DOHH2 (cell line): ENCODE measurements around the gene BRD3.

Experiments
- CTCF ChIP-seq: fragments of 200-600 bp; sonication (generic); IDR thresholded peaks from one replicate; pipeline ENCODE4 v1.5.1; 2014; ENCODE audit warnings: antibody characterized with exemption, mild to moderate bottlenecking, low read depth, low read length; ENCODE audit not compliant: poor library complexity, severe bottlenecking
- EZH2phosphoT487 ChIP-seq: fragments of 200-600 bp; sonication (generic); IDR thresholded peaks from 2 replicates; pipeline ENCODE4 v1.6.1; 2017; ENCODE audit warnings: borderline replicate concordance, mild to moderate bottlenecking, antibody characterized with exemption, low read length, moderate library complexity, mixed read lengths

DNA sequence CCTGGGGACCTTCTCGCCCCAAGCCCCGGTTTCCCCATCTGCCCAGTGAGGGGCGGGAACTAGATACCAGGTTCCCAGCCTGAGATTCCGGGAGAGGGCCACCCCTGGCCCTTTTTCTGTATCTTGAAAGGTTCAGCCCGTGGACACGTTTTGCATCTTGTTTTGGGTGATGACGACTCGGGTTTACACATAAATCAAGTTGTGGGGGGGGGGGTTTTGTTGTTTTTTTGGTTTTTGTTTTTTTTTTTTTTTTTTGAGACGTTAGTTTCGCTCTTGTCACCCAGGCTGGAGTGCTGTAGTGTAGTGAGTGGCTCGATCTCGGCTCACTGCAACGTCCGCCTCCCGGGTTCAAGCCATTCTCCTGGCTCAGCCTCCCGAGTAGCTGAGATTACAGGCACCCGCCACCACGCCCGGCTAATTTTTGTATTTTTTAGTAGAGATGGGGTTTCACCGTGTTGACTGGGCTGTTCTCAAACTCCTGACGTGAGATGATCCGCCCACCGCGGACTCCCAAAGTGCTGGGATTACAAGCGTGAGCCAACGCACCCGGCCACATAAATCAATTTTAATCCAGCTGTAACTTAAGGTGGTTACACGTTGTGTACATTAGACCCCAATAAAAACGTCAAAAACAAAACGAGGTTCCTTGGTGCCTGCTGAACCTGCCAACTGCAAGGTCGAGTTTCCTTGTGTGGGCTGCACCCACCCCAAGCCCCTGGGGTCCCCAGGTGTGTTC is 1.1 kb upstream of the BRD3 start:
- TF ChIP-seq CTCF (no peak), EZH2phosphoT487 (no peak)
